ENCODE measurements around the gene ACOT11.
"Not testable (repeated sequence)": the region's sequence is repeated elsewhere in the genome, so short reads cannot be mapped to it uniquely, and the experiment has no call there.

Gene ACOT11

DNA sequence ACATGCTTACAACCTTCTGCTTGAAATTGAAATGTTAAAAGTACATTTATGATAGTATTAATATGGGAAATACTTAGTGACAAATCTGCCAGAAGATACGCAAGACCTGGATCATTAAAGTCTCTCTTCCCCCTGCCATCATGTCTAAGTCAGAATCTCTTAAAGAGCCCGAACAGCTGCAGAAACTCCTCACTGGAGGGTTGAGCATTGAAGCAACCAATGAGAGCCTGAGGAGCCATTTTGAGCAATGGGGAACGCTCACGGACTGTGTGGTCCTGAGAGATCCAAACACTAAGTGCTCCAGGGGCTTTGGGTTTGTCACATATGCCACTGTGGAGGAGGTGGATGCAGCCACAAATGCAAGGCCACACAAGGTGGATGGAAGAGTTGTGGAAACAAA is 11.4 kb upstream of the ACOT11 start:
- H3K9me3 ChIP-seq (ENCODE audit: control insufficient read depth in 2 of 2, low read length in 2 of 2); H3K36me3 ChIP-seq (ENCODE audit: control insufficient read depth in 2 of 2, insufficient read depth in 2 of 2, low read length in 2 of 2); H3K27ac ChIP-seq (ENCODE audit: low read depth in 2 of 2, low read length in 2 of 2); H3K9ac ChIP-seq (ENCODE audit: low read depth in 1 of 2, low read length in 2 of 2); H3K4me1 ChIP-seq (ENCODE audit: control insufficient read depth in 2 of 2, insufficient read depth in 2 of 2, low read length in 2 of 2); H3K27me3 ChIP-seq (ENCODE audit: control insufficient read depth in 2 of 2, insufficient read depth in 2 of 2, low read length in 2 of 2); H3K4me3 ChIP-seq (ENCODE audit: low read length in 2 of 2): not testable (repeated sequence)

DNA sequence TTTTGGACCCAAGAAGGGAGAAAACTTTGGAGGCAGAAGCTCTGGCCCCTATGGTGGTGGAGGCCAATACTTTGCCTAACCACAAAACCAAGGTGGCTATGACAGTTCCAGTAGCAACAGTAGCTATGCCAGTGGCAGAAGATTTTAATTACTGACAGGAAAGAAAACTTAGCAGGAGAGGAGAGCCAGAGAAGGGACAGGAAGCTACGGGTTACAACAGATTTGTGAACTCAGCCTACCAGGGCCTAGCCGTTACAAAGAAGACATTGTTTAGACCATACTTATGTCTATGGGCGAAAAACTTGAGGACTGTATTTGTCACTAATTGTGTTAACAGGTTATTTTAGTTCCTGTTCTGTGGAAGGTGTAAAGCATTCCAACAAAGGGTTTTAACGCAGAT is 10.4 kb upstream of the ACOT11 start:
- no peaks in the 10 kb centered on the region for H3K36me3 ChIP-seq (ENCODE audit: control insufficient read depth in 2 of 2, insufficient read depth in 2 of 2, low read length in 2 of 2)
- no peaks in the 10 kb centered on the region for H3K9me3 ChIP-seq (ENCODE audit: control insufficient read depth in 2 of 2, low read length in 2 of 2)
- no peak overlapping the region for H3K27ac ChIP-seq (ENCODE audit: low read depth in 2 of 2, low read length in 2 of 2)
- peaks cover 8 to 9% of the 10 kb centered on the region in 2 donors for H3K4me1 ChIP-seq (ENCODE audit: control insufficient read depth in 2 of 2, insufficient read depth in 2 of 2, low read length in 2 of 2)
- H3K4me3 ChIP-seq (ENCODE audit: low read length in 2 of 2): no peak overlapping the region
- no peaks in the 10 kb centered on the region for H3K27me3 ChIP-seq (ENCODE audit: control insufficient read depth in 2 of 2, insufficient read depth in 2 of 2, low read length in 2 of 2)
- H3K9ac ChIP-seq (ENCODE audit: low read depth in 1 of 2, low read length in 2 of 2): no peak overlapping the region

DNA sequence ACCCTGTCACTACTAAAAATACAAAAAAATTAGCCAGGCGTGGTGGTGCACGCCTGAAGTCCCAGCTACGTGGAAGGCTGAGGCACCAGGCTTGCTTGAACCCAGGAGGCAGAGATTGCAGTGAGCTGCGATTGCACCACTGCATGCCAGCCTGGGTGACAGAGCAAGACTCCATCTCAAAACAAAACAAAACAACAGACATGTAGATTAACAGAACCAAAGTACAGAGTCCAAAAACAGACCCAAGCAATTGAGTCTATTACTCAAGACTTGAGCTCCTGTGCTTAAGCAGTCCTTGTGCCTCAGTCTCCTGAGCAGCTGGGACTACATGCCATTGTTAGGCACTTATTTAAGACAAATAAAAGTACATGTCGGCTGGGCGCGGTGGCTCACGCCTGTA is 9.5 kb upstream of the ACOT11 start:
- Histone ChIP-seq H3K36me3 (ENCODE audit: control insufficient read depth in 2 of 2, insufficient read depth in 2 of 2, low read length in 2 of 2) (no peaks in the 10 kb centered on the region), H3K27ac (ENCODE audit: low read depth in 2 of 2, low read length in 2 of 2) (no peak overlapping the region), H3K27me3 (ENCODE audit: control insufficient read depth in 2 of 2, insufficient read depth in 2 of 2, low read length in 2 of 2) (no peaks in the 10 kb centered on the region)

DNA sequence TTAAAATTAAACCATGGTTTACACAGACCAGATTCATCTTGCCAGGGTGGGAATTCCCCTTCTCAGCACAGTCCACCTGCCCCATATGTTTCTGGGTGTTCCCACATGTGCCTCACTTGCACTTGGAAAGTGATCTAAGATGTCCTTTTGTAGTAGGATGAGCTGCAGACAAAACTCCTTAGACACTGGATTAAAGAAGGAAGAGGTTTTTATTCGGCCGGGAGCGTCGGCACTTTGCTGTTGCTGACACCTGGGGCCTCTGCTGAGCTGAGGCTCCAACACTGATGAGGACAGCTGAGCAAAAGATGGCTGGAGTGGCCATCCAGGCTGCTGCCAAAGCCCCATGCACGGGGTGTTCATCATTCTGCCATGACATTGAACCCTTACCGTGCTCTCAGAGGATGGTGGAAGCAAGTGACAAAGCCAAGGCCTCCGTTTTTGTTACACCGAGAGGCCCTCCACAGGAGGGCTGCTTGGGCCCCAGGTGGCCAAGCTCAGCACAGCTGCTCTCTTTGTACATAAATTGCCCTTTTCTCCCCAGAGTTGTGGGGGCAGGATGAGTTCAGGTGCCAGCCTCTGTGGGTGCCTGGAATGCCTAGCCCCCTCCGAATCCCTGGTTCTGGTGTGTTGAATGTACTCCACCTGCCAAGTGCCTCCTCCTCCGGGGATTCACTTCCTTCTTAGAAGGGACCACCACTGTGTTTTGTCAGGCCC is 7.3 kb upstream of the ACOT11 start:
- H3K9ac ChIP-seq (ENCODE audit: low read depth in 1 of 2, low read length in 2 of 2): no peak overlapping the region
- no peaks in the 10 kb centered on the region for H3K9me3 ChIP-seq (ENCODE audit: control insufficient read depth in 2 of 2, low read length in 2 of 2)
- no peak overlapping the region for H3K27ac ChIP-seq (ENCODE audit: low read depth in 2 of 2, low read length in 2 of 2)
- no peaks in the 10 kb centered on the region for H3K27me3 ChIP-seq (ENCODE audit: control insufficient read depth in 2 of 2, insufficient read depth in 2 of 2, low read length in 2 of 2)
- H3K36me3 ChIP-seq (ENCODE audit: control insufficient read depth in 2 of 2, insufficient read depth in 2 of 2, low read length in 2 of 2): no peaks in the 10 kb centered on the region
- no peak overlapping the region for H3K4me3 ChIP-seq (ENCODE audit: low read length in 2 of 2)
- peaks cover 14 to 18% of the 10 kb centered on the region in 2 donors for H3K4me1 ChIP-seq (ENCODE audit: control insufficient read depth in 2 of 2, insufficient read depth in 2 of 2, low read length in 2 of 2)

More for the DNA sequence above, 9.5 kb upstream of the ACOT11 start:
- H3K9ac ChIP-seq (ENCODE audit: low read depth in 1 of 2, low read length in 2 of 2): no peak overlapping the region
- no peak overlapping the region for H3K4me3 ChIP-seq (ENCODE audit: low read length in 2 of 2)
- H3K4me1 ChIP-seq (ENCODE audit: control insufficient read depth in 2 of 2, insufficient read depth in 2 of 2, low read length in 2 of 2): peaks cover 14 to 16% of the 10 kb centered on the region in 2 donors
- no peaks in the 10 kb centered on the region for H3K9me3 ChIP-seq (ENCODE audit: control insufficient read depth in 2 of 2, low read length in 2 of 2)

DNA sequence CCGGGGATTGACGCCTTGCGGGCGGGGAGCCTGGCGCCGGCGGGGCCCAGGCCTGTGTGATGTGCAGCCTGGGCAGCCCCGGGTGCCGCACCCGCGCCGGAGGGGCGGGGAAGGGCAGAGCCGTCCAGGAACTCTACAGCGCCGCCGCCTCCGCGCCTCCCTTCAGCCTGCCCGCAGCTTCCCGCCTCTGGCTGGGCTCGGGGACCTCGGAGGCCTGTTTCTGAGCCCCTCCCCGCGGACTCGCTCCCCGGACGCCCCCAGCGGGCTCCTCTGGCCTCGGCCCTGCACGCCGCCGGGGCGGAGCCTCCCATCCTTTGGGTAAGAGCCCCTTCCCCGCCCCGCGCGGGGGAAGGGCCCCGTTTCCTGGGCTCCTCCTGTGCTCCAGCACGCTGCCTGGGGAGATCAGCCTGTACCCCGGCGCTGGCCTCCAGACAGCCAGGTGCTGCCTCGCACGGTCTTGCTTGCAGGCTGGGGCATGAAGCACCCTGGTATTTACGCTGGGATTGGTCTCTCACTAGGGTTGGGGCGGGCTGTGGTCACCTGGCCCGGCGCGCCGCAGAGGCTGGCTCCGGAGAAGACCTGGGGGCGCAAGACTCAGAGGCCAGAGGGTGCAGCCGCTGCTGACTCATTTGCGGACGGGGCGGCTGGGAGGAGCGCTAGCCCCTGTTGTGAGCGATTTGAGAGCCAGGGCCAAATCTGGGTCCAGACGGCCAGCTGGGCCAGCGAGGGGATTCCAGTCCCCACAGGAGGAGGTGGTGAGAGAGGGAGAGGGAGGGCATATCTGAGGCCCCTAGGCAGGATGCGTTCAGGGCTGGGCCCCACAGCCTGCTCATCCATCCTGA is 5.7 kb upstream of the ACOT11 start:
- Histone ChIP-seq H3K4me3 (ENCODE audit: low read length in 2 of 2) (peak overlapping the region; percentile 77 to 78), H3K9ac (ENCODE audit: low read depth in 1 of 2, low read length in 2 of 2) (peak overlapping the region; percentile 78 to 79), H3K9me3 (ENCODE audit: control insufficient read depth in 2 of 2, low read length in 2 of 2) (no peaks in the 10 kb centered on the region), H3K27ac (ENCODE audit: low read depth in 2 of 2, low read length in 2 of 2) (peak overlapping the region; percentile 85 to 88), H3K27me3 (ENCODE audit: control insufficient read depth in 2 of 2, insufficient read depth in 2 of 2, low read length in 2 of 2) (no peaks in the 10 kb centered on the region), H3K36me3 (ENCODE audit: control insufficient read depth in 2 of 2, insufficient read depth in 2 of 2, low read length in 2 of 2) (no peaks in the 10 kb centered on the region), H3K4me1 (ENCODE audit: control insufficient read depth in 2 of 2, insufficient read depth in 2 of 2, low read length in 2 of 2) (peaks cover 14 to 20% of the 10 kb centered on the region in 2 donors)

GRCh38 chr1:54542962-54543539 is 5.0 kb upstream of the ACOT11 start:
- Histone ChIP-seq H3K27me3 (ENCODE audit: control insufficient read depth in 2 of 2, insufficient read depth in 2 of 2, low read length in 2 of 2) (no peaks in the 10 kb centered on the region), H3K4me1 (ENCODE audit: control insufficient read depth in 2 of 2, insufficient read depth in 2 of 2, low read length in 2 of 2) (peaks cover 14 to 25% of the 10 kb centered on the region in 2 donors), H3K9me3 (ENCODE audit: control insufficient read depth in 2 of 2, low read length in 2 of 2) (no peaks in the 10 kb centered on the region), H3K36me3 (ENCODE audit: control insufficient read depth in 2 of 2, insufficient read depth in 2 of 2, low read length in 2 of 2) (no peaks in the 10 kb centered on the region), H3K27ac (ENCODE audit: low read depth in 2 of 2, low read length in 2 of 2) (peak overlapping the region; percentile 85 to 88), H3K9ac (ENCODE audit: low read depth in 1 of 2, low read length in 2 of 2) (peak overlapping the region; percentile 78 to 79), H3K4me3 (ENCODE audit: low read length in 2 of 2) (peak overlapping the region; percentile 77 to 78)

DNA sequence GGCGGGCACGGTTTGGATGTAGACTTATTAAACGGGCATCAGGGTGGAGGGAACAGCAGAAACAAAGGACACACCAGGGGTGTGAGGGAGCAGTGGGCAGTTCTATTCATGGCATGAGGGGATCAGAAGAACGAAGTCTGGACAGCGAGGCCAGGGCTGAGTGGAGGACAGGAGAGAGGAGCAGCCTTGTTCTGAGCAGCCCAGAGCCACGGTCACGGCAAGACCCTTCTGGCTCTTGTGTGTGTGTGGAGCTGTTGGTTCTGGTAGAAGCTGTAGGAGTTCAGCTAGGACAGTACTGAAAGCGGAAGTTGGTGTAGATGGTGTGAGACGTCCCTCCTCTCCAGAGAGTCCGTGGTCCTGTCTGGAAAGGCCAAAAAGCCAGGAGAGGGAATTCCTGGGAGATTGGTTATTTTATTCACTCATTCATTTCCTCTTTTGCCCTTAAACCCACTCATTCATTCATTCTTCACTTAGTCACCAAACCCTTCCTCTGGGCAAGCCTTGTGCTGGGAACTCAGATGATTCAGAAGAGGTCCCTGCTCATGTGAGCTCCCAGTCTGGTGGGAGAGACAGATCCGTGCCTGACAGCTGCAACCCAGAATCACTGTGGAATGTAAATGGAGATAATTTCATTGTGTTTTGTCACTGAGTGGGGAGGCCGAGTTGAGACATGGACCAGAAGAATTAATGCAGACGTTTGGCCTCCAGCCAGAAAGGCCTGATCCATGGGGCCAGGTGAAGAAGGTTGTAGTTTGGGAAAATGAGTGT is 4.1 kb upstream of the ACOT11 start:
- Histone ChIP-seq H3K4me1 (ENCODE audit: control insufficient read depth in 2 of 2, insufficient read depth in 2 of 2, low read length in 2 of 2) (peaks cover 14 to 25% of the 10 kb centered on the region in 2 donors), H3K27ac (ENCODE audit: low read depth in 2 of 2, low read length in 2 of 2) (peak overlapping the region in 1 of 2 donors; percentile 85), H3K36me3 (ENCODE audit: control insufficient read depth in 2 of 2, insufficient read depth in 2 of 2, low read length in 2 of 2) (no peaks in the 10 kb centered on the region), H3K9me3 (ENCODE audit: control insufficient read depth in 2 of 2, low read length in 2 of 2) (no peaks in the 10 kb centered on the region), H3K4me3 (ENCODE audit: low read length in 2 of 2) (no peak overlapping the region), H3K9ac (ENCODE audit: low read depth in 1 of 2, low read length in 2 of 2) (no peak overlapping the region), H3K27me3 (ENCODE audit: control insufficient read depth in 2 of 2, insufficient read depth in 2 of 2, low read length in 2 of 2) (no peaks in the 10 kb centered on the region)

GRCh38 chr1:54545916-54546635 is 2.0 kb upstream of the ACOT11 start:
- Histone ChIP-seq H3K27me3 (ENCODE audit: control insufficient read depth in 2 of 2, insufficient read depth in 2 of 2, low read length in 2 of 2) (no peaks in the 10 kb centered on the region), H3K9ac (ENCODE audit: low read depth in 1 of 2, low read length in 2 of 2) (no peak overlapping the region), H3K4me3 (ENCODE audit: low read length in 2 of 2) (no peak overlapping the region), H3K4me1 (ENCODE audit: control insufficient read depth in 2 of 2, insufficient read depth in 2 of 2, low read length in 2 of 2) (peaks cover 14 to 25% of the 10 kb centered on the region in 2 donors), H3K36me3 (ENCODE audit: control insufficient read depth in 2 of 2, insufficient read depth in 2 of 2, low read length in 2 of 2) (no peaks in the 10 kb centered on the region), H3K9me3 (ENCODE audit: control insufficient read depth in 2 of 2, low read length in 2 of 2) (no peaks in the 10 kb centered on the region), H3K27ac (ENCODE audit: low read depth in 2 of 2, low read length in 2 of 2) (no peak overlapping the region)

DNA sequence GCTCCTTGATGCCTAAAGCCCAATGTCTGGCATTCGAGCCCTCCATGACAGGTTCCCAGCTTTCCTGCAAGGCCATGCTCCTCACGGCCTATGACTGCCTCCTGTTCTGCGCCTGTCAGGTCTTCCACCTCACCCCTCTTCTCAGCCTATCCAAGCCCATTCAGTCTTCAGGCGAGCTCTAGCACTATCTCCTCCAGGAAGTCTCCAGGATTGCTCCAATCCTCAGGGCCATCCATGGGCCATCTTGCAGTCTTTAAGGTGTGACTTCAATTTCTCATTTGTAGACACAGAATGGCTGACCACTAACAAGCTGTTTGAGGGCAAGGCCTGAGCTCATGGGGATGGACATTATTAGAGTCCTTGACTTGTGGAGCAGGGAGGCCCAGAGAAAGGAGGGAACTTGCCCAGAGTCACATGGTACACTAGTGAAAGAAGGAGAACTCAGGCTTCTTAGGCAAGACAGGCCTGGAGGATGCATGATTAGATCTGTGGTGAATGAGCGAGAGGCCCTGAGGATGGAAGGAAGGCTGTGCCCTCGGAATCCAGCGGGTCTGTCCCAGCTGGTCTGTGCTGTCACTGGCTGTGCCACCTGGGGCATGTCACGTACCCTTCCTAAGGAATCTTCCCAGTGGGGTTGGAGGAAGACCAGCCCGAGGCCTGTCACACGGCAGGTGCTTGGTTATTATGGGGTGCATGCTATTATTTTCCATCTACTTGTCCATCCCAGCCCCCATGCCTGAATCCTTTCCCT is 1.2 kb upstream of the ACOT11 start:
- H3K9me3 ChIP-seq (ENCODE audit: control insufficient read depth in 2 of 2, low read length in 2 of 2): no peaks in the 10 kb centered on the region
- peak overlapping the region in 1 of 2 donors; percentile 29 for H3K27ac ChIP-seq (ENCODE audit: low read depth in 2 of 2, low read length in 2 of 2)
- no peaks in the 10 kb centered on the region for H3K27me3 ChIP-seq (ENCODE audit: control insufficient read depth in 2 of 2, insufficient read depth in 2 of 2, low read length in 2 of 2)
- H3K36me3 ChIP-seq (ENCODE audit: control insufficient read depth in 2 of 2, insufficient read depth in 2 of 2, low read length in 2 of 2): no peaks in the 10 kb centered on the region
- H3K4me3 ChIP-seq (ENCODE audit: low read length in 2 of 2): no peak overlapping the region
- H3K4me1 ChIP-seq (ENCODE audit: control insufficient read depth in 2 of 2, insufficient read depth in 2 of 2, low read length in 2 of 2): peaks cover 9 to 20% of the 10 kb centered on the region in 2 donors
- no peak overlapping the region for H3K9ac ChIP-seq (ENCODE audit: low read depth in 1 of 2, low read length in 2 of 2)

All from mucosa of rectum (tissue), 2 donors.